GM19025 (cell line): Measurements from ENCODE around the gene HELZ.
A peak's percentile ranks its signal among the peaks of the same experiment; 100 is the strongest.
"Not testable (repeated sequence)": the region's sequence is repeated elsewhere in the genome, so short reads cannot be mapped to it uniquely, and the experiment has no call there.

Experiments used
- ATAC-seq: cut with Tn5 transposase; IDR thresholded peaks from one replicate; pipeline ENCODE4 v1.9.1; 2021; ENCODE audit warnings: mild to moderate bottlenecking, low read depth, moderate library complexity; ENCODE audit not compliant: unreplicated experiment

Gene HELZ

GRCh38 chr17:67245073-67245693 lies at the start of gene HELZ:
HELZ (minus strand) TSS chr17:67245196; CDS start chr17:67218804, 26,392 bp downstream.
- ATAC-seq = peak; percentile 32

DNA sequence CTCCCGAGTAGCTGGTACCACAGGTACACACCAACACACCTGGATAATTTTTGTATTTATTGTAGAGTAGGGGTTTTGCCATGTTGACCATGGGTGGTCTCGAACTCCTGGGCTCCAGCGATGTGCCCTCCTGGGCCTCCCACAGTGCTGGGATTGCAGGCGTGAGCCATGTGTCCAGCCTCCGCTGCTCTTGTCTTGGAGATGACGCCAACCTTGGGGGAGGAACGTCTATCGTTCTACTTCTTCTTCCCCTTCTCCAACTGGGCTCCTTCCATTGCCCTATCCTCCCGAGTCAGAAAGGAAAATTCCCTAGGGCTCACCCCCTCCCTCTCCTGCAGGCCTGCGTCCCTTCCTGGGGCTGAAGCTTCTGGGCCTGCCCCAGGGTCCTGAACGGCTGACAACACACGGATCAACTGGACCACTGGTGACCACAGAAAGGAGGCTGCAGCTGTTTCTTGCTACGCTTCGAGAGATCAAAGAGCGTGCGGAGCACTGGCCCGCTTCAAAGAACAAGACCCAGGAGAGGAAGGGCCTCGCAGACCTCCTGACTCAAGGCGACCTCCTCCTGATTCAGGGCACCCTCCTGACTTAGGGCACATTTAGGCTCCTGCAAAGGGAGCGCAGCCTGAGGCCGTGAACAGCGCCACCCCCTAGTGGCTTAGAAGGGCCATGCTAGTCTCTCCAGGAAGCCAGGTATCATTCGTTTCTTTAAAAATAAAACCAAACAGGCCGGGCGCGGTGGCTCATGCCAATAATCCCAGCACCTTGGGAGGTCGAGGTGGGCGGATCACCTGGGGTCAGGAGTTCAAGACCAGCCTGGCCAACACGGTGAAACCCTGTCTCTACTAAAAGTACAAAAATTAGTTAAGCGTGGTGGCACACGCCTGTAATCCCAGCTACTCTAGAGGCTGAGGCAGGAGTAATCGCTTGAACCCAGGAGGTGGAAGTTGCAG lies 48.5 kb upstream of the HELZ start:
- ATAC-seq = peak; percentile 57

- no peak for ATAC-seq
These were observed 45.8 kb upstream of the HELZ start for GRCh38 chr17:67290711-67291291.

- ATAC-seq = no peak
These were observed 45.2 kb upstream of the HELZ start for GRCh38 chr17:67290244-67290643.

DNA sequence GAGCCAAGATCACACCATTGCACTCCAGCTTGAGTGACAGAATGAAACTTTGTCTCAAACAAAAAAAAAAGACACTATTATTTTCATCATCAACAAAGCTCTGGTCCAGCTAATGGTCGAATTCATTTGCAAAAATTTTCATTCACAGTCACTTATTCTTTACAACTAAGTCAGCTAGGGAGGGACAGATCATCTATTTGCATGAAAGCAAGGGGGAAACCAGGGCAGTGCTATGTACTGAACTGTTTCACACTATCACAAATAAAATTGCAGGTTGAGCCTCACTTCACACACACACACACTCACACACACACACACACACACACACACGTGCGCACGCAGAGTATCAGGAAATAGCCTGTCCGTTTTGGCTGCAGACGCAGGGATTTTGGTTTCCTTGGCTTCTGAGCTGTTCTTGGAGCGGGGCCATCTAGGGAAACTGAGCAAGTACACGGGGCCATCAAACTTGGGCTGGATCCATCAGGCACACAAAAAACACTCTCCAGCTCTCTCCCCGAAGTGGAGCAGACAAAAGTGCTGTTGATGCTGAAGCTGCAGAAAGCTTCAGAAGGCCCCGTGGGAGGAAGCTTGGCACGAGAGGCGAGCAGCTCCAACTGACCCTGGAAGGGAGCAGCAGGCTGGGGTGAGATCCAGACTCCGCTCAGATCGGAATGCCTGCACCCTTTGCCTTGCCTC lies 44.3 kb upstream of the HELZ start:
- no peak for ATAC-seq

- not testable (repeated sequence) for ATAC-seq
These were observed 41.8 kb upstream of the HELZ start for GRCh38 chr17:67286826-67287225.

DNA sequence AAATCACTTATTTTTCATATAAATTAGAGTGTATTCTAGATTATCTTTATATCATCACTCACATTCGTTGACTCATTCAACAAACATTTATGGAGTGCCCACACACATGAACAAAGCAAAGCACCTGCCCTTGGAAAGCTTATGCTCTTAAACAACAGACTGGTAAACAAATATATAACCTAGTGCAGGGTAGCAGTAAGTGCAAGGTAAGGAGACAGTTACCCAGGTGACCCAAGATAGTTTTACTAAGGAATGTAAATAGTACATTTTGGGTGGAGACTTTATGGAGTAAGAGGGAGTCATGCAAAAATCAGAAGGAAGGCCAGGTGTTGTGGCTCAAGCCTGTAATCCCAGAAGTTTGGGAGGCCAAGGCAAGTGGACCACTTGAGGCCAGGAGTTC lies 40.4 kb upstream of the HELZ start:
- no peak for ATAC-seq

DNA sequence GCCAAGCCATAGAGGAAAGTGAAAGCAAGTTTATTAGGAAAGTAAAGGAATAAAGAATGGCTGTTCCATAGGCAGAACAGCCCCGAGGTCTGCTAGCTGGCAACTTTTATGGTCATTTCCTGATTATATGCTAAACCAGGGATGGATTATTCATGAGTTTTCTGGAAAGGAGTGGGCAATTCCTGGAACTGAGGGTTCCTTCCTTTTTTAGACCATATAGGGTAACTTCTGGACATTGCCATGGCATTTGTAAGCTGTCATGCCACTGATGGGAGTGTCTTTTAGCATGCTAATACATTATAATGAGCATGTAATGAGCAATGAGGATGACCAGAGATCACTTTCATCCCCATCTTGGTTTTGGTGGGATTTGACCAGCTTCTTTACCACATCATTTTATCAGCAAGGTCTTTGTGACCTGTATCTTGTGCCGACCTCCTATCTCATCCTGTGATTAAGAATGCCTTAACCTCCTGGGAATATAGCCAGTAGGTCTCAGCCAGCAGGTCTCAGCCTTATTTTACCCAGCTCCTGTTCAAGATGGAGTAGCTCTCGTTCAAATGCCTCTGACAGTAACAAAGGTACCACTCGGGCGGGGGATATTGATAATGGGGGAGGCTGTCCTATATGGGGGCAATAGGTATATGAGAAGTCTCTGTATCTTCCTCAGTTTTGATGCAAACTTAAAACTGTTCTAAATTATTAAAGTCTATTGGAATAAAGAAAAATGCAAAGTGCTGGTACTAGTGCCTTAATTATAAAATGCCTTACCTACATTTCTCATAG lies 38.9 kb upstream of the HELZ start:
- no peak for ATAC-seq

DNA sequence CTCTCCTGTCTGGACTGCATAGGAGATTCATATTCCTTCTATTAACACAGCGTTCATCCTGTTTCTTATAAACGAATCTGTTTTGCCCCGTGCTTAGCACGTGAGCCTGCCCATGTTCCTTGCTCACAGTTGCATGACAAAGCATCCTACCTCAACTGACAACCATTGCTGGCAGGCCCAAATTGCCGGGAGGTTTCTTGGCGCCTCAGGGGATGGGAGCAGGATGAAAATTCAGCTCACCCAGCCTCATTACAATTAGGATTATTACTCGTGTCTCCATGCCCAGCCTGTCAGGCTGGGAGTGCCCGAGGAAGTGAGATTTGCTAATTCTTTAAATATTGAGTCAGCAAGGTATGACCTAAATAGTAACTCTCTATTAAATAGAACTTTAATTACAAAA lies 36.7 kb upstream of the HELZ start:
- ATAC-seq = no peak

DNA sequence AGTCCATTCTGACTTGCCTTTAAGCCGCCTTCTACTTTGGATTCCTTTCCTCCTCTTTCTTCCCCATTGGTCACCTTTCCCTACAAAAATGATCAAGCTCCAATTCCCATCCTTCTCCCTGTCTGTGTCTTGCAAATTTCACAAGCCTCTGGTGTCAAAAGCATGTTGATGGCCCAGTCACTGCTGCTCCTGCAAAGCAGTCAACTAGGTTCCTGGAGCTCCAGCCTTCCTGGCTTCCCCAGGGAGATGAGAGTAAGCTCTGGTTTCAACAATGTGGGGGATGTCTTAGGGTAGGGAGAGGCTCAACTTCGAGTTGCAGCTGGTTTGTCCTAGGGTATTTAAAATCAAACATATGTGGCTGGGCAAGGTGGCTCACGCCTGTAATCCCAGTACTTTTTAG lies 36.1 kb upstream of the HELZ start:
- ATAC-seq = no peak

GRCh38 chr17:67280279-67280678 lies 35.3 kb upstream of the HELZ start:
- ATAC-seq = no peak

DNA sequence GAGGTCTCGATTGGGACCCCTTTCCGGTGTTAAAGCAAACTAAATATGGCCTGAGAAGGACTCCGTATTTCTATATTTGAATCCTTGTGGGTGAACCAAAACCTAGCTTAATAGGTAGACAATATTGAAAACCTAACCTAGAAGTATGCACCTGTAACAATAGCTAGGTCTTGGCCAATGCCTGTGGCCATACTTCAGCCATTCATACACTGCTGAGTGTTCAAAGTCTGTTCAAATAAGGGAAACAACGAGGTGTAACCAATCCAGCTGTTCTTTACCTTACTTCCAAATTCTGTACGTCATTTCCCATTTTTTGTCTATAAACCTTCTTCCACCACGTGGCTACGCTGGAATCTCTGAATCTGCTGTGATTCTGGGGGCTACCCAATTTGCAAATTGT lies 34.1 kb upstream of the HELZ start:
- no peak for ATAC-seq

DNA sequence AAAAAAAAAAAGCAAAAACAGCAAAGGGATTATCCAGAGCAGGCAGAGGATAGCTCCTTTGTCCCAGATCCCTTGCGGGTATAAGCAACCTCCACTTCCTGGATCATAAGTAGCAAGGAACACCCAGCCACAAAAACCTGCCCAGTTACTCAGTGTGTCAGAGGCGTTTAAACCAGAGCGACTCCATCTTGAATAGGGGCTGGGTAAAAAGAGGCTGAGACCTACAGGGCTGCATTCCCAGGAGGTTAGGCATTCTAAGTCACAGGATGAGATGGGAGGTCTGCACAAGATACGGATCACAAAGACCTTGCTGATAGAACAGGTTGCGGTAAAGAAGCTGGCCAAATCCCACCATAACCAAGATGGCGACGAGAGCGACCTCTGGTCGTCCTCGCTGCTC lies 33.4 kb upstream of the HELZ start:
- ATAC-seq = no peak

- ATAC-seq = no peak
These were observed 31.1 kb upstream of the HELZ start for GRCh38 chr17:67276075-67276474.

- no peak for ATAC-seq
These were observed 29.5 kb upstream of the HELZ start for GRCh38 chr17:67274466-67274865.

- no peak for ATAC-seq
These were observed 28.9 kb upstream of the HELZ start for GRCh38 chr17:67273900-67274299.

DNA sequence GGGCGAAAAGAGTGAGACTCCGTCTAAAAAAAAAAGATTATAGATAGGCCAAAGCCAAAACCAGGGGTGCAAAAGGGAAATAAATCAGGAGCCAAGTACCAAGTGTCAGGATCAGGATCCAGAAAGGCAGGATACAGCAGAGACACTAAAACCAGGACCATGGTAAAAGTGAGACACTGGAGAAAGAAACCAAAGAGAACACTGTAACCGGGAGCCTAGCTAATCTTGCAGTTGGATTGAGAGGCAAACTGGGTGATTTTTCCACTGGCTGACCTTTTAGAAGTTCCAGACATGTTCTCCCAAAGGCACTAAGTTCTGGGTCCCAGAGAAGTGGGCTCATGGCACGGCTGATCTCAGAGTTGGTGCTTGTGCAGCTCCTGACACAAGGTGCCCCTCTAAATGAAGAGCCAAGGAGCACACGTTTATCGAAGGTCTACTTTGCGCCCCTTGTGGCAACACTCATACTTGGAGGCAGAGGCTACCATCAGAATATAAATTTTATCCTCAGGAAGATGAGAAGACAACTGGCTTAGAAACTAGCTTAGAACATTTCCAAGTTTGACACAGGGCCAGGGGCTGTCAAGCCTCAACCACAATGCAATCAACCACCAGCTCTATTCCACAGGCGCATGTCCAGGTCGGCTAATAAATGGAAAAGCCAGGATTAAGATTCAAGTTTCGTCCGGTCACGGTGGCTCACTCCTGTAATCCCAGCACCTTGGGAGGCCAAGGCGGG lies 27.5 kb upstream of the HELZ start:
- ATAC-seq = no peak

- ATAC-seq = not testable (repeated sequence)
These were observed 26.2 kb upstream of the HELZ start for GRCh38 chr17:67271187-67271586.

DNA sequence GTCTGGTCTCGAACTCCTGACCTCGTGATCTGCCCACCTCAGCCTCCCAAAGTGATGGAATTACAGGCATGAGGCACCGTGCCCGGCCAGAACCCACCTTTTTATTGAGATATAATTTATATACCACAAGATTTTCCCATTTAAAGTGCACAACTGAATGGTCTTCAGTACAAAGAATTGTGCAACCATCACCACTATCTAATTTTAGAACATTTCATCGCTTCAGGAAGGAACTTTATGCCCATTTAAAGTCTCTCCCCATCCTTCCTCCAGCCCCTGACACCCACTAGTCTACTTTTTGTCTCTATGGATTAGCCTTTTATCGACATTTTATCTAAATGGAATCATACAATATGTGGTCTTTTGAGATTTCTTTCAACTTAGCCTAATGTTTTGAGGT lies 25.4 kb upstream of the HELZ start:
- no peak for ATAC-seq
